Testis (tissue), 2 donors: Measurements from ENCODE around the gene C3orf20.

Experiments
- POLR2A ChIP-seq: fragments of 450-650 bp; IDR thresholded peaks from one replicate; pipeline ENCODE4 v1.6.1; 2017; ENCODE audit warnings: antibody characterized with exemption, mild to moderate bottlenecking, moderate library complexity
- TF ChIP-seq, protein P1 (sequence below), 3 experiments: fragments of 450-650 bp in 2 of 3; fragments of 200-600 bp in 1 of 3; sonication (generic) in 1 of 3; IDR thresholded peaks; one replicate each; pipeline ENCODE4 v1.5.1; 2016 to 2019; ENCODE audit warnings: antibody characterized with exemption in 3 of 3, mild to moderate bottlenecking in 2 of 3, moderate library complexity in 1 of 3

DNA sequence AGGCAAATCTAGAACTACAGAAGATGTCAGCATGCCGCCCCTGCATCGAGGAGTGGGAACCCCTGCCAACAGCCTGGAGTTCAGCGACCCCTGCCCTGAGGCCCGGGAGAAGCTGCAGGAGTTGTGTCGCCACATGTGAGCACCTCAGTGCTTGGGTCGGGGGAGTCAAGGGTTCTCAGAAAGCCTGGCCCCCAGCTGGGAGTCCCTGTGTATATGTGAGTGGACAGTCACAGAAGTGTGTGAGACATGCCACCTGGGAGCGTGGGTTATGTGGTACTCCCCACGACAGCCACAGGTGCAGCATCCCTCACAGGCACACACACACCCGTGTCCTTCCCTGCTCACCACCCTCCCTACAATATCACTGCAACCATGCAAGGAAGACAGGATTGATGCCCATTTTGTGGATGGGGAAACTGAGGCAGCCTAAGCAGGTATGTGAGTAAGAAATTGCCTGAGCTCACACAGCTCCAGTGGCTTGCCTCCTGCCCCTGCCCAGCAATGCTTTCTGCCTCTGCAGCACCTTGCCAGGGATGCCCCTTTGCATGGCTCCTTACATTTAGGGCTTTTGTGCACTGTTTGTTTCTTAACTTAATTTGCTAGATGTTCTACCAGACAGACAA lies 28.3 kb downstream of the C3orf20 start:
- TF ChIP-seq, protein P1, sequence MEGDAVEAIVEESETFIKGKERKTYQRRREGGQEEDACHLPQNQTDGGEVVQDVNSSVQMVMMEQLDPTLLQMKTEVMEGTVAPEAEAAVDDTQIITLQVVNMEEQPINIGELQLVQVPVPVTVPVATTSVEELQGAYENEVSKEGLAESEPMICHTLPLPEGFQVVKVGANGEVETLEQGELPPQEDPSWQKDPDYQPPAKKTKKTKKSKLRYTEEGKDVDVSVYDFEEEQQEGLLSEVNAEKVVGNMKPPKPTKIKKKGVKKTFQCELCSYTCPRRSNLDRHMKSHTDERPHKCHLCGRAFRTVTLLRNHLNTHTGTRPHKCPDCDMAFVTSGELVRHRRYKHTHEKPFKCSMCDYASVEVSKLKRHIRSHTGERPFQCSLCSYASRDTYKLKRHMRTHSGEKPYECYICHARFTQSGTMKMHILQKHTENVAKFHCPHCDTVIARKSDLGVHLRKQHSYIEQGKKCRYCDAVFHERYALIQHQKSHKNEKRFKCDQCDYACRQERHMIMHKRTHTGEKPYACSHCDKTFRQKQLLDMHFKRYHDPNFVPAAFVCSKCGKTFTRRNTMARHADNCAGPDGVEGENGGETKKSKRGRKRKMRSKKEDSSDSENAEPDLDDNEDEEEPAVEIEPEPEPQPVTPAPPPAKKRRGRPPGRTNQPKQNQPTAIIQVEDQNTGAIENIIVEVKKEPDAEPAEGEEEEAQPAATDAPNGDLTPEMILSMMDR (IDR thresholded peaks at IDR 0.05): no peak
- TF ChIP-seq POLR2A: no peak
